IPS-NIHi11 (cell line): ENCODE results near the gene MAN1C1.

Experiments used
- DNase-seq: peaks from one replicate; pipeline ENCODE4 v3.0.0; 2012; ENCODE audit warnings: mixed read lengths, low spot score

The MAN1C1 gene

DNA sequence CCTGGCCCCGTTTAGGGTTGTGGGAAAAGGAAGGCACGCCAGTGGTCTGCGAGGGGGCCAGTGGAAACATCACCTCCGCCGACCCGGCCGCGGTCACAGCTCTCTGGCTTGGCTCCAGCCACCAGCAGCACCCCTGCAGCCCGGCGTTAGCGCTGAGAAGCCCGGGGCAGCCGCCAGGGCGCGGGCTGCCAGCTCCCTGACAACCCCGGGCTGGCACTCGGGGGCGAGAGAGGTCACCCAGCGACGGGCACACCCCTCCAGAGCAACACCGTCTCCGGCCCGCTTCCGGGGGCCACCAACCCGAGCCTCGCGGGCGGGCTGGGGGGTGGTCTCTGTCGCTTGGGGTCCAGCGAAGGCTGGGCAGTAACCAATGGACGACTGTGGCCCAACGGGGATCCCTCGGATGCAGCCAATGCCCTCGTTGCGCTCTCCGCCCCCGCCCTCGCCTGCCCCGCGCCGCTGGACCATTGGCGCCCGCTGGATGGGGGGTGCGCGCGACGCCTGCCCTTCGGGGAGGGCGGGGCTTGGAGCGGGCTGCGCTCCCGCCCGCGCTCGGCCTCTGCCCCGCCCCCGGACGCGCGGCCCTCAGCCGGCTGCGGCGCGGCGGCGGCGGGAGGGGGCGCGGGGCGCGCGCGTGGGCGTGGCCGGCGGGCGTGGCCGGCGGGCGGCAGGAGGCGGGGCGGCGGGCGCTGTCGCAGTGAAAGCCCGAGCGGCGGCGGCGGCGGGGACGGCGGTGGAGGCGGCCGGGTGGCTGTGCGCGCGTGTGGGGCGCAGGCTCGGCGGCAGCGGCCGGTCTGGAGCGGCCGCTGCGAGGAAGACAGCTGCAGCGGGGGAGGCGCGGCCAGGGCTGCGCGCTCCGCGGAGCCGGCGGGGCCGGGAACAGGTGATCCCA is at the start of gene MAN1C1:
TSS of gene MAN1C1 (plus strand) at position 697 of the 892 bp plus-strand sequence. CDS start 1,007 bp downstream, outside the sequence.
- DNase-seq: peak; percentile 98

DNA sequence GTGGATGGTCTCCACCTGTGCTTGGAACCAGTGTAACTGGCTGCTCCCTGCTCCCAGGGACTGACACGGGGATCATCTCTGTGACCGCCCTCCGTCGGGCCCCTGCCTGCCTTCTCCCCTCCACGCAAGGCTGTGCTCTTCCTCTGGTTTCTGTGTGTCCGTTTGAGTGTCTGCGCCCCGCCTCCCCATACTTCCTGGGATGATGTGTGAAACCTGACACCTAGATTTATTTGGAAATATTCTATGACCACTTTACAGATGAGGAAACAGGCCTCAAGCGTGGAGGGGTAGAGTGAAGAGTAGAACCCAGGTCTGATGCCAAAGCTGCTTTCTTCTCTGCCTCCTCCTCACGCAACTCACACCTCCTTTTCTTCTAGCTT is 48.9 kb upstream of the MAN1C1 start:
- no peak for DNase-seq

DNA sequence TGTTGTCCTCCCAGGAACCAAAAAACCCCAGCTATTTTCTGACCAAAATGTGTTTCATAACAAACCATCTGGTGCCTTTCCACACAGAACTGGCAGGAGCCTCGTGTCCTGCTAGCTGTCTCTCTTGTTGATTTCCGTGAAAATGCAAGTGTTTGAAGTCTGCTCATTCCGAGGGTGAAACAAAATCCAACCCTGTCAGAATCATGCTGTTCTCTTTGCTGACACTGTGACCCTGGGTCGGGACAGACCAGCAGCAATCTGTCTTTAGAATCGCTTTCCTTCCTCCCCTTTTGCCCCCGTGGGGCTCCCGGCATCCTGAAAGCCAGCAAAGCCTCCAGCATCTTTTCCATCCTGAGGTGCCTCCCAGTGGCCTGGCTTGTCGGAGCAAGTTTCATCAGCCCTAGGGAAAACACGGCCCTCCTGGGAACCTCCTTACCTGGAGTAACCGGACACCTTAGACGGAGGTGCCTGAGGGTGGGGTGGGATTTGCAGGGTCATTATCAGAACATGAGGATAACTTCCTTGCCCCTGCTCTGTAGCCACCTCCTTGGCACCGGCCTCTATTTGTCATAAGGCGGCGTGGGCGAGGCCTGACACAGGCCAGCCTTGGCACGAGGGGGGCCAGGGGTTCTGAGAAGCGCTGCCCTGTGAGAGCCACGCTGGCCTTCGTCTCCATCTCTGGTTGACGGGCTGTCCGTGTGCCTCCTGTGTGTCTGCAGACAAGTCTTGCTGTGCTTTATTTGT is 48.3 kb upstream of the MAN1C1 start:
- DNase-seq: peak; percentile 82

DNA sequence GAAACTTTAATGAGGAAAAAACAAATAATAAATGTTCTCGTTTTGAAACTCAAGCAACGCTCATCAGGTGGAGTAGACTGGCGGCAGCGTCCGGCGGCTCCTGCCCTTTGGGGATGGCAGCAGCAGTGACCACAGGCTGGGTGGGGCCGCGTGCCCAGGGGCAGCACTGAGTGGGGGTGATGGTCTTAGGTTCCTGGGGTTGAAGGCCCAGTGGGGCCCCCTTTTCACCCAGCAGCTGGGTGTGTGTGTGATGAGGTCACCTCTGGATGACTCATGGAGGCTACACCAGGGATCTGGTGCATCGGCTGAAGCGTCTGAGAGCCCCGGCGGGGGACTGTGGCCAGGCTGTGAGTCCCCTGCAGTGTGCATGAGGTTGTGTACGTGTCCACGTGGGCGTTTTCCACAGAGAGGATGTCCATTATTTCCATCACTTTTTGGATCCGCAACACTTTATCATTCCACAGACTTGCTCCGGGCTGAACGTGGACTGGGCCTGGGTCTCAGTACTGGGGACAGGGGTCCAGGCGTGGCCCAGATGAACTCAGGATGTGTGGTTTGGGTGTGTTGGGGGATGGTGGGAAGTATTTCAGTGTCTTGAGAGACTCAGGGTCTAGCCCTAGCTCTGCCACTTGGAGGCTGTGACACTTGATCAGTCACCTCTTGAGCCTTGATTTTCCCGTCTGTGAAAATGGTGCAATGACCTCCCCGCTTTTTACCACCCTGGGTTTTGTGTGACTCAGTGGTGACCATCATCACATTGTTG is 47.6 kb upstream of the MAN1C1 start:
- DNase-seq: no peak

DNA sequence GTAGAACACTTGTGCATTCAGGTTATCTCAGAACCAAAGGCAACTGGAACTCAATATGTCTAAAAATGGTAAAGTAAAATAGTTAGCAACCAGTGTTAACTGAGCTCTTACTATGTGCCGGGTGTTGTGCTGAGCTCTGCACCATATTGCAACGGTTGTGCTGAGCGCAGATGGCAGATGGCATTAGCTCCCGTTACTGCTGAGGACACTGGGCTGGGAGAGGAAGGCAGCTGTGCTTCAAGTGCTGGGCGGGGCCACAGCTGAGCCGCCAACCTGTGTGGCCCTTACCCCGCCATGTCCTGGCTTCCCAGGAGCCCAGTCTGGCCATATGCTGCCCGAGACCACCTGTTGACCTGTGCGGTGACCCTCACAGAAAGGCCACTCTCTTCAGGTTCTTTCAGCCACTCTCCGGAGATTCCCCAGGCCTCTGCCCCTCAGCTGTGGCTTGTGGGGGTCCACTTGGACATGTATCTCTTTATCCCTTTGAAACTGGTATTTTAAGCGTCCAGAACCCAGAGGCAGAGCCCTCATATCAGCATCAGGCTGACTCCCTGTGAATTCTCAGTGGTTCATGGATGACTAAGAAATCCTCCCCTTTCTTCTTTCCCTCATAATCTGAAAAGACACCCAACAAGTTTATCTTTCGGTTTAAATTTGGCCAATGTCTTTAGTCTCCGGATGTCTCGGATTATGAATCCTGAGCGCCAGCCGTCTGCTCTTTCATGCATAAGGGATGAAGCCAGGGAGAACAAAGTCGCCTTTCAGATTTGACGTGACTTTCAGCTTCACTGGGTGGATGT is 46.8 kb upstream of the MAN1C1 start:
- DNase-seq: no peak

DNA sequence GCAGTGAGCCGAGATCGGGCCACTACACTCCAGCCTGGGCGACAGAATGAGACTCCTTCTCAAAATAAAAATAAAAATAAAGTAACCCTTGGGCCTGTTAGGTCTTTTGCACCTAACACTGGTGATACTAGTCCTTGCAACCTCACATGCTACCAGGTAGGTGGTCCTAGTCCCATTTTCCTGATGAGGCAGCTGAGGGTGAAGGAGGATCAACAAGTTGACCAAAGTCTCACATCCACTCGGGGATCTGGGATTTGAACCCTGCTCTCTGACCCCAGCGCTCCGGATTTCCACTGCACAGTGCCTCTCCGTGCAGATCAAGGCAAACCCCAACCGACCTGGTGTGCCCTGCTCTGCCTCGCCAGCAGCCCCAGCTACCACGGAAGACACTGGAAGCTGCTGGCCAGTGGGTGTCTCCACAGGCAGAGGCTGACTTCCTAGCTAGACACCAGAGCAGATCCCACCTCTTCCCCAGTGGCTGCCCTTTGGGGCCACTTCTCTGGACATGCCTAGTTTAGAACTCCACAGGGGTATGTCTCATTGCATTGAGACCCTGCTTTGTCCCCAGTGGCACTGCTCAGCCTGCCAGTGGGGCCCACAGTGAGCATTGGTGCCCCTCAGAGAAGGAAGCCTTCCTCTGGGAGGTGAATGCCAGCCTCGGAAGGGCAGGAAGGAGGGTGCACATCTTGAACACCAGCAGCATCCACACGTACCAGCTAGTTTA is 45.6 kb upstream of the MAN1C1 start:
- no peak for DNase-seq

DNA sequence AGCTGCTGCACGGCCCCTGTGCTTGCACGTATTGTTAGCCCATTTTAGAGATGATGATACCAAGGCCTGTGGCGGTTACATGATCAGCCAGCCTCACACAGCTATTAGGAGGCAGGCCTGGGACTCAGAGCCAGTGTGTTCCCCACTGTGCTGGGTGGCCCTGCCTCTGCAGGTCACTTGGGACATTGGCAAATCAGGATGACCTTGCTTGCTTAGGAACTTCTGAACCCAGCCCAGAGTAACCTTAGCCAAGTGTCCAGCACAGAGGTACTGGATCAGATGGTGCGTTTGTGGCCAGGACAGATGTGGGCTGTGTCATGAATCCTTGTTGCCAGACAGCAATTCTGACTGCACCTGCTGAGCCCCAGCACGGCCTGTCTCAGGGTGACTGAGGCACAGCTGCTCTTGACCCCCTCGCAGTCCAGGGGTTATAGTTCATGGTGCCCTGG is 45.0 kb upstream of the MAN1C1 start:
- DNase-seq: no peak

DNA sequence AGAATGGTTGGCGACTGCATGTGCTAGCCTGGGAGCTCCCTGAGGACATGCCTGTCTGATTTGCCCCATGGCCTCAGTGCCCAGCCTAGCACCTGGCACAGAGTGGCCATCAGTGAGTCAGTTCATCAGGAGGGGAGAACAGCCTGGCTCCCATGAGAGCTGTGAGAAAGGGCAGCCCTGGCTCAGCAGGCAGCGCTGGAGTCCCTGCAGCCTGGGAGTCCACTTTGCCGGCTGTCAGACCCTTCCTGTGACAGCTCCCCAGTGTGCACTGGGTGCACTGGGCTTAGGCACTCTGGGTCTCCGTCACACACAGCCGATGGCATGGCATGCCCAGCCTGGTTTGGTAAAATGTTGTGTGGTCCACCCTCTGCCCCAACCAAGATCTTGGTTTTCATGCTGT is 44.5 kb upstream of the MAN1C1 start:
- no peak for DNase-seq

DNA sequence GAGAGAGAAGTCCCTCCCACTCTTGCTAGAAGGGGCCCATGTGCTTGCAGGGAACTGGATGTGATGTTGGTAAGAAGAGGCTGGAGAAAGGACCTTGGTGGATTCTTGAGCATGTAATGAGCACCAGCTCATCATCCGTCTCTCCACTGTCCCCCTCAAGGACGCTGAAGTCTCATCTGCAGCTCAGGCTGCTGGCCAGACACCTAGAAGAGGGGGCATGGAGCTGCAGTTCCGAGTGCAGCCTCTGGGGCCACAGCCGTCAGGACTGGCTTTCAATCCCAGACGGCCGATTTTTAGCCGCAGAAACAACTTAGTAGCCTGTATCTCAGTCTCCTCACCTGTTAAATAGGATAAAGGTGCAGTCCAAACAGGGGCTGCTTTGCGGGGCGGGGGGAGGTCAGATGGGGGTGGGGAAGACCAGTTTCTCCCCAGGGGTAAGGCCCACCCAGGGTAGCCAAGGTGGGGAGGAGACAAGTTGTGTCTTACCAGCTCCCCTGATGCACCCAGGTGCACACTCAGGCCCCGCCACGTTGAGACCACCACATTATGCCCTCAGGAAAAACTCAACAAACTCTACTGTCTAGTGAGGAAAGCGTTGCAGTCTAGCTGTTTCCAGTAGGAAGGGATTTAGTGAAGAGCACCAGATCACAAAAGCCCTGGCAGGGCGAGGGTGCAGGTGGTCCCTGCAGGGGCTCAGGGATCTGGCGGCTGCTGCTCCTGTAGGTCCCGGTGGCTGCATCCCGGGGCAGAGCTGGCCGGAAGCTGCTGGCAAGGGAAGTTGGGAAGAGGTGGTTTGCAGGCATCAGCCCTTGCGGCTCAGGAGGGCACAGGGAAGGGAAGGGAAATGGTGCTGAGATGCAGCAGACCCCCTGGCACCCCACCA is 43.6 kb upstream of the MAN1C1 start:
- peak; percentile 81 for DNase-seq

DNA sequence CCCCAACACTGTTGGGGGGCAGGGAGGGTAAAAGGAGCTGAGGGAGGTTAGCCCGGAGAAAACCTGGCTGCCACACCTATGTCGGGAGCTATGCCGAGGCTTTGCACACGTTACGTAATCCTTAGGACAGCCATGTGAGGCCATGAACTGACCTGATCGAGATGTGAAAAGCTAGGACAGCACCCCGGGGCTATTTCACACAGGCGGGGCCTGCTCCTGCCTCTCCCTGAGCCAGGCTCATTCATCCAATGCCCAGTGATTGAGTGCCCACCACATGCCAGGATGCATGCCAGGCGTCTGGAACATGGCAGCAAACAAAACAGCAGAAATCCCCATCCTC is 43.0 kb upstream of the MAN1C1 start:
- DNase-seq: no peak

DNA sequence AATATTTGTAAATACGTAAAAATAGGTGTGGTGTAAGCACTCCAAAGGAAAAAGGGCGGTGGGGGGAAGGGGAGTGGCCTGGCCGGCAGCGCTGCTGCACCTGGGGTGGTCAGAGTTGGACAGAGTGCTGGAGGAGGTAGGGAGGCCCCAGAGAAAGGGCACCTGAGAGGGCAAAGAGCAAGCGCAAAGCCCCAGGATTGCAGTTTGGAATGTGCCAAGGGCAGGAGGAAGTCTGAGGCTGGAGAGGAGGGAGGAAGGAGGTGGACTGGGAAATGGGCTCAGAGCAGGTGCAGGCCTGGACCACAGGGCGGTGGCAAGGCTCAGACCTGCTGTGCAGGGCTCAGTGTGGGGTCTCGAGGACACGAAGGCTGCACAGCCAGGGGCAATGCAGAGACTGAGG is 42.6 kb upstream of the MAN1C1 start:
- no peak for DNase-seq

DNA sequence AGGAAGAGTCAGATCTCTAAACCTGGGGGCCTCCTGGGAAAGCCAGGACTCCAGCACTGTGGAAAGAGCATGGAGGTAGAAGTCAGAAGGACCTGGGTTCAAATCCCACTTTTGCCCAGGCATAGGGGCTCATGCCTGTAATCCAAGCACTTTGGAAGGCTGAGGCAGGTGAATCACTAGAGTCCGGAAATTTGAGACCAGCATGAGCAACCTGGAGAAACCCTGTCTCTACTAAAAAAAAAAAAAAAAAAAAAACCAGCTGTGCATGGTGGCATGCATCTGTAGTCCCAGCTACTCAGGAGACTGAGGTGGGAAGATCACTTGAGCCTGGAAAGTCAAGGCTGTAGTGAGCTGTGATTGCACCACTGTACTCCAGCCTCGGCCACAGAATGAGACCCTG is 41.4 kb upstream of the MAN1C1 start:
- DNase-seq: no peak

DNA sequence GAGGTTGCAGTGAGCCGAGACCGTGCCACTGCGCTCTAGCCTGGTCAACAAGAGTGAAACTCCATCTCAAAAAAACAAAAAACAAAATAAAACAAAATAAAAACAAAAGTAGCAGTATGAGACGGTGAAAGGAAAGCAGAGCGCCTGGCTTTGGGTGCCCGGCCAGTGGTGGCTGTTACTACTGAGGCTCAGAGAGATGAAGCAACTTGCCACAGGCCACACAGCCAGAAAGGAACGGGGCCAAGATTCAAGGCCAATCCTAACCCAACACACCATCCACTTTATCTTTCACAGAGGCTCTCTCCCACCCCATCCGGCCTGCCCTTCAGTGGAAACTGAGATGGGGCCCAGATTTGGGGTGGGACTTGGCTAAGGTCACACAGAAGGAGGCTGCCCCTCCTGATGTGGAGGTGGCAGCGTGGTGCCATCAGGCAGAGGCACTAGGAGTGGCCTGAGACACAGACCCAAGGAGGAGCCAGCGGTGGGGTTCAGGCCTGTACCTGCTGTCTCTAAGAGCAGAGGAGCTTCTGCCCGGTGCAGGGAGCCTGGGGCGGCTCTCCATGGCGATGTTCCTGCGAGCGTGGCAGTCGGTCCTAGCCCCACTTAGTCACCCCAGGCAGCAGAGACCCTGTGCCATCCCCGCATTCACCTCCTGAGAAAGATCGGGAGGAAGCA is 40.0 kb upstream of the MAN1C1 start:
- DNase-seq: no peak

DNA sequence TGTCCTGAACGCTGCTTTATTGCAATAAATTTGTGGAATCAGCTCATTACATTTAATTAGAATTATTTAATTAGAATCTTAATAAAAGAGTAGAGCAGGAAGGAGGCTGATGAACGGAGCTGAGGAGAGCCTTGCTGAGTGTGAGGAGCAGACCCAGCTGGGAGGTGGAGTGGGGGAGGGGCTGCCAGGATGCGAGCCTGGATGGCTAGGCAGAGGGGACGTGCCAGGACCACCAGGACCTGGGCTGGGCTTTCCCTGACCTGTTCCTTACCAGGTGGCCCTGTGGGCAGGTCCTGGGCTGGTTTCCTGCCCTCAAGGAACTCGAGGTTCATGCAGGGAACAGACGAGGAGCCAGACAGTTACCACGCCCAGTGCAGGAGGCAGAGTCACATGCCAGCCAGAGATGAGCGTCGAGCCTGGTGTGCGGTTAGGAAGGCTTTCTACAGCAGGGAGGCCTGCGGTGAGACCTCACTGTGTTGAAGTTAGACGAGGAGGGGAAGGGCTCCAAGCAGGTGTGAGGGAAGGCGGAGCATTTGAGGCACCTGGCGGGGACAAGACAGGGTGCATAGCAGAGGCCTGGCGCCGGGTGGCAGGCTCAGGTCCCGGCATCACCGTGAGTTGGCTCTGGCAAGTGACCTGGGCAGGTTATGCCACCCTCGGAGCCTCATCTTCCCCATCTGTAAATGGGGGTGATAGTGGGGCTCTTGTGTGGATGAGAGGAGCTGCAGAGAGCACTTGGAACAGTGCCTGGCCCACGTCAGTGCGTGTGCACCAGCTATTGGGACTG is 39.3 kb upstream of the MAN1C1 start:
- DNase-seq: no peak

DNA sequence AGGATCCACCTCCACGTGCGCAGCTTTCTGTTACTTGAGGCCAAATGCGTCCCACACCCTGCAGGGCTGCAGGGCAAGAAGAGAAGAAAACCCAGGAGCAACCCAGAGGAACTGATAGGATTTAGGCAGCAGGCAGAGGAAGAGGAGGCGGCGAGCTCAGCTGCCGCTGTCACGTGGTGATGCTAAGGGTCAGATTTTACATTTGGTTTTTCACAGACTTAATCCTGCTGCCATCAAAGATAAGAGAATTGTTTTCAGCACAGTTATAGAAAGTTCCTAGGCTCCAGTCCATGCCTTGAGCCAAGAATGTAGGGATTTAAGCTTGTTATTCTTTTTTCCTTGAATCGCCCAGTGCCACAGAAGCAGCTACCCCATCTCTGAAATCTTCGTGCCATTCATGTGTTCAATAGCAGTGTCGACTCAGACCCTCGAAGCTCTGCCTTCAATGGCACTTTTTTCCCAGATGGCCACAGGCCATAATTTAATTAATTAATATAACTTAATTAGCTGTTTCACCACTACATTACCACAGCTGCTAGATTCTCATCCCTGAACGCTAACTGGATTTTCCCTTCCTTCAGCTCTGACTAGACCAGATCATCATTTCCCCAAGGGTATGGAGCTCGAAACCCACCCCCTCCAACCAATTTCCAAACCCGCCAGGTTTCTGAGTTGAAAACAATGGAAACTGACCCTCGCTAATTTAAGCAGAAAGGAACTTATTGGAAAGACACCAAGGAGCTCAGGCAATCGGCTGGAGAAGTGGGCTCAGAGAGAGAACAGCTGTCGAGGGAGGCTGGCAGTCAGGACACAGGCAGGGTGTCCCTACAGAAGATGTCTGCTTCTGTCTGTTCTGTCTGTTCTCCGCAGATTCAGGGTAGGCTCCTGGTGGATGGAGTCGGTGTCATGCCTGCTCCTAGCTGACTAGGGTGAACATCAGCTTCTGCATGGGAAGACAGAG is 37.0 kb upstream of the MAN1C1 start:
- DNase-seq: no peak

DNA sequence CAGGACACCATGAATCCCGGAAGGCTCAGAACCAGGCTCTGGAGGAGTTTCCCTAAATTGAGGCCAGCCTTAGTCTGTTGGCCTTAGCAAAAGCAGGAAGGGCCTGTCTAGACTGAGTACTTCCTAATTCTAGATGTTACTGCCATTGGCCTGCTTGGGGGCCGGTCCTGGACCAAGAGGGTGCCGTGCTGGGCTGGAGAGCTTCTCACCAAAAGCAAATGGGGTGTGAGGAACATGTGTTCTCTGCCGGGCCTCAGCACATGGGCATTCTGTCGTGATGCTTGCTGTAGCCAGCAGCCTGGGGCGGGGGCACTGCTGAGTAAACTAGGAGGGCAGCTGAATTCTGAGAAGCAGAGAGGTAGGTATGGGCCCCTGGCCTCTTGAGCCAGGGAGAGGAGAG is 35.7 kb upstream of the MAN1C1 start:
- DNase-seq: peak; percentile 58

DNA sequence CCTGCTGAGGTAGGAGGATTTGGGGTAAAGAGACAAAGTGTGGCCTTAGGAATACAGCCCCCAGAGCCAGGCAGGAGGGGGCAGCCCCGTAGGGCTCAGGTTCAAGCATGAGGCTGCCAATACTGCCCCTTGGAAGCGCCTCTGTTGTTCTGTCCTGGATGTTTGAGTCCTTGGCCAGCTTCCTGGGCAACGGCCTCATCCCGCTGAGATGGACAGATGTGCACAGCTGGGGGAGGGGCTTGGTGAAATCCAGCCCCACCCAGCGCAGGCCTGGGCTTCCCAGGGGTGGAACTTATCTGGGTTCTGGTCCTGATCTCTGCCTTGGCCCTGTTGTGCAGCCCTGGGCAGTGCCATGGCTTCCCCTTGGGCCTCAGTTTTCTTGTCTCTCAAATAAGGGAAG is 34.8 kb upstream of the MAN1C1 start:
- DNase-seq: no peak
